ENCODE results near the gene RBM33. TPM values are rescaled to one million over a fixed set of nuclear protein-coding genes. Genes with fewer than 3 reads are reported as not detected.
"Not testable (repeated sequence)": the region's sequence is repeated elsewhere in the genome, so short reads cannot be mapped to it uniquely, and the experiment has no call there.

The RBM33 gene
- total RNA-seq, 1 experiment from 2014 or later: 73.6 TPM

DNA sequence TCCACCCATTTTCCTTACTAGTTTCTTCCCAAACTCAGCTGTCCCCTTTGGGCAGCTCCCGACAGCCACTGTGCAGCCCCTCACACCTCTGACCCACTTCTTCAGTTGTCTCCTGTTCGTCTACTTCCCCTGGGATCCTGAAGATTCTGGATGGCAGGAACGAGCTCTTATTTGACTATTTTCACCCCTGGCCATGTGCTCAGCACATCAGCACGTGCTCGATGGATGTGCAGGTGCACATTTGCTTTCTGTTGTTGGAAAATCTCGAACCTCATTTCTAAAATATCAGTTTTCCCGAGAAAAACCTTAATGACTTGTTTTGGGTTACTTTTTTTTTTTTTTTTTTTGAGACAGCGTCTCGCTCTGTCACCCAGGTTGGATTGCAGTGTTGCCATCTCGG lies 31.8 kb upstream of the RBM33 start:
- BruUV-seq (replicated peaks): no TSS peak
- Histone ChIP-seq H3K36me3 (ENCODE audit: insufficient read depth, low read length, poor library complexity, severe bottlenecking) (no peaks in the 10 kb centered on the region), H3K4me1 (ENCODE audit: insufficient read depth, low read length, poor library complexity, severe bottlenecking) (no peaks in the 10 kb centered on the region), H3K27me3 (replicated peaks; ENCODE audit: insufficient read depth, low read depth, low read length, poor library complexity) (no peaks in the 10 kb centered on the region), H3K27ac (ENCODE audit: low read depth, low read length, poor library complexity, severe bottlenecking) (no peak overlapping the region), H3K9me3 (ENCODE audit: low read depth, low read length, poor library complexity, severe bottlenecking) (no peaks in the 10 kb centered on the region), H3K4me3 (ENCODE audit: low read depth, low read length, poor library complexity, severe bottlenecking) (no peak overlapping the region)
- ChIA-PET CTCF (no interaction called here), POLR2A (ENCODE audit: low non-redundant PET) (no interaction called here)
- intact Hi-C loops (cut with micrococcal nuclease; ENCODE audit: unreplicated experiment): no loop called here
- no peak for DNase-seq (ENCODE audit: low spot score)
- TF ChIP-seq, protein P1, sequence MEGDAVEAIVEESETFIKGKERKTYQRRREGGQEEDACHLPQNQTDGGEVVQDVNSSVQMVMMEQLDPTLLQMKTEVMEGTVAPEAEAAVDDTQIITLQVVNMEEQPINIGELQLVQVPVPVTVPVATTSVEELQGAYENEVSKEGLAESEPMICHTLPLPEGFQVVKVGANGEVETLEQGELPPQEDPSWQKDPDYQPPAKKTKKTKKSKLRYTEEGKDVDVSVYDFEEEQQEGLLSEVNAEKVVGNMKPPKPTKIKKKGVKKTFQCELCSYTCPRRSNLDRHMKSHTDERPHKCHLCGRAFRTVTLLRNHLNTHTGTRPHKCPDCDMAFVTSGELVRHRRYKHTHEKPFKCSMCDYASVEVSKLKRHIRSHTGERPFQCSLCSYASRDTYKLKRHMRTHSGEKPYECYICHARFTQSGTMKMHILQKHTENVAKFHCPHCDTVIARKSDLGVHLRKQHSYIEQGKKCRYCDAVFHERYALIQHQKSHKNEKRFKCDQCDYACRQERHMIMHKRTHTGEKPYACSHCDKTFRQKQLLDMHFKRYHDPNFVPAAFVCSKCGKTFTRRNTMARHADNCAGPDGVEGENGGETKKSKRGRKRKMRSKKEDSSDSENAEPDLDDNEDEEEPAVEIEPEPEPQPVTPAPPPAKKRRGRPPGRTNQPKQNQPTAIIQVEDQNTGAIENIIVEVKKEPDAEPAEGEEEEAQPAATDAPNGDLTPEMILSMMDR (conservative IDR thresholded peaks at IDR 0.05; ENCODE audit: low read depth, low read length): no peak
- TF ChIP-seq EZH2 (IDR thresholded peaks at IDR 0.05; ENCODE audit: borderline replicate concordance, low read depth, low read length, poor library complexity, severe bottlenecking): no peak

- CTCF ChIA-PET; H3K9me3 ChIP-seq (ENCODE audit: low read depth, low read length, poor library complexity, severe bottlenecking); BruUV-seq (replicated peaks); H3K4me1 ChIP-seq (ENCODE audit: insufficient read depth, low read length, poor library complexity, severe bottlenecking); H3K4me3 ChIP-seq (ENCODE audit: low read depth, low read length, poor library complexity, severe bottlenecking); intact Hi-C loops (cut with micrococcal nuclease; ENCODE audit: unreplicated experiment); H3K27ac ChIP-seq (ENCODE audit: low read depth, low read length, poor library complexity, severe bottlenecking); POLR2A ChIA-PET (ENCODE audit: low non-redundant PET); DNase-seq (ENCODE audit: low spot score); H3K36me3 ChIP-seq (ENCODE audit: insufficient read depth, low read length, poor library complexity, severe bottlenecking); H3K27me3 ChIP-seq (replicated peaks; ENCODE audit: insufficient read depth, low read depth, low read length, poor library complexity): not testable (repeated sequence)
These were observed 29.4 kb upstream of the RBM33 start for GRCh38 chr7:155615085-155615484.

DNA sequence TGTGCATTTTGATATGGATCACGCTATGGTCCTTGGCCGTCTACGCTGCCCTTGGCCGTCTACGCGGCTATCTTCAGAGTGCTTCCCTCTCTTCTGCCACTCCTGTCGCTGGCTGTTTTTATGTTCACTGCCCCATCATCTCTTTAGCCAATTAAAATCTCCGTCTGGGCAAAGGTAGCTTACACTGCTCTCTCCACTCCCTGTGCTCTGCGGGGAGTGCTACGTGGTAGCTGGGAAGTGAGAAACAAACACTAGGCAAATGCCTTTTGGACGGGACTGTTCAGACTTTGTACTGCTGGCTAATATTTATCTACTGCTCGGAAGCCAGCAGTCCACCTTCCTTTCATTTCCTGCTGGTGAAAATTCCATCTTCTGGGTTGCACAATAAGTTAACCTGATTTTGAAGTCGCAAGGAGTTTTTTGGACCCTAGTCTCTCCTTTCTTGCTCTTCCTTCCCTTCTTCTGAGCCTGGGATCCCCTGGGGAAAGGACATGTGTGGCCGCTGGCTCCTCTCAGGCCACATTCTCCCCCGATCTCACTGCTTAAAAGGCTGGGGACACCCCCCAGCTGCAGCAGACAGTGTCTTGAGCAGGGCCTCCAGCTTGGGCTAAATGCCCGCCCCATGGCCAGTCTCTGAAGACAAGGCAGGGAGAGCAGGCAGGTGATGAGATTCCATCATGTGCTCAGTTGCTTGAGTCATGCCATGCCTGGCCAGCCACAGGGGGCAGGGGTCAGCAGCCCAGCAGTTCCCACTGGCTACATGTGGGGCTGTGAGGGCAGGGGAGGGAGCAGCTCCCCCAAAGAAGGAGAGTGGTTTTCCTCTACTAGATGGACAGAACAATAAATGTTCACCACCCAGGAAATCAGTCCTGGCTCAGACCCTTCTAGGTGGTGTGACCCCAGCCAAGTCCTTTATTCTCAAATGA lies 25.5 kb upstream of the RBM33 start:
- no peaks in the 10 kb centered on the region for H3K36me3 ChIP-seq (ENCODE audit: insufficient read depth, low read length, poor library complexity, severe bottlenecking)
- H3K9me3 ChIP-seq (ENCODE audit: low read depth, low read length, poor library complexity, severe bottlenecking): no peaks in the 10 kb centered on the region
- no peaks in the 10 kb centered on the region for H3K4me1 ChIP-seq (ENCODE audit: insufficient read depth, low read length, poor library complexity, severe bottlenecking)
- H3K27me3 ChIP-seq (replicated peaks; ENCODE audit: insufficient read depth, low read depth, low read length, poor library complexity): peaks cover 5% of the 10 kb centered on the region
- intact Hi-C loops (cut with micrococcal nuclease; ENCODE audit: unreplicated experiment): no loop called here
- POLR2A ChIA-PET (ENCODE audit: low non-redundant PET): no interaction called here
- no peak overlapping the region for H3K27ac ChIP-seq (ENCODE audit: low read depth, low read length, poor library complexity, severe bottlenecking)
- no peak overlapping the region for H3K4me3 ChIP-seq (ENCODE audit: low read depth, low read length, poor library complexity, severe bottlenecking)
- no TSS peak for BruUV-seq (replicated peaks)
- TF ChIP-seq EZH2 (IDR thresholded peaks at IDR 0.05; ENCODE audit: borderline replicate concordance, low read depth, low read length, poor library complexity, severe bottlenecking): no peak
- TF ChIP-seq, protein P1 (conservative IDR thresholded peaks at IDR 0.05; ENCODE audit: low read depth, low read length): no peak
- DNase-seq (ENCODE audit: low spot score): no peak
- CTCF ChIA-PET: no interaction called here
